ENCODE data around the gene CASP8. TPM values are rescaled to one million over a fixed set of nuclear protein-coding genes. Genes with fewer than 3 reads are reported as not detected.

CASP8 gene
- total and polyA plus RNA-seq, 4 donors, result 4.5 to 15.1 (median 8.7) TPM

- TF ChIP-seq YY1 (IDR thresholded peaks at IDR 0.05), result peak; percentile 18
- no peak for TF ChIP-seq HNF4A (conservative IDR thresholded peaks at IDR 0.05)
- peak; percentile 89 to 95 for TF ChIP-seq JUND (IDR thresholded peaks at IDR 0.05)
- no peak for TF ChIP-seq ZBTB33 (IDR thresholded peaks at IDR 0.05)
- TF ChIP-seq NR2F2 (IDR thresholded peaks at IDR 0.05), result no peak
- TF ChIP-seq FOXA1 (IDR thresholded peaks at IDR 0.05), result no peak
- TF ChIP-seq TAF1 (conservative IDR thresholded peaks at IDR 0.05), result no peak
- TF ChIP-seq RAD21 (IDR thresholded peaks at IDR 0.05), result peak in 1 of 2 donors; percentile 21
- TF ChIP-seq EGR1 (IDR thresholded peaks at IDR 0.05; ENCODE audit: low read depth in 2 of 2), result no peak
- TF ChIP-seq FOXA2 (IDR thresholded peaks at IDR 0.05), result no peak
- TF ChIP-seq GABPA (IDR thresholded peaks at IDR 0.05 in 1 of 2, conservative IDR thresholded peaks at IDR 0.05 in 1 of 2), result peak in 1 of 2 donors; percentile 18
- TF ChIP-seq SP1 (IDR thresholded peaks at IDR 0.05), result no peak
- no peak for TF ChIP-seq RXRA (IDR thresholded peaks at IDR 0.05)
- no peak for TF ChIP-seq CTCF (IDR thresholded peaks at IDR 0.05; ENCODE audit: low read depth, low read length, missing input control)
- peak; percentile 56 for TF ChIP-seq MAX (IDR thresholded peaks at IDR 0.05)
- TF ChIP-seq HNF4G (IDR thresholded peaks at IDR 0.05), result no peak
- TF ChIP-seq REST (IDR thresholded peaks at IDR 0.05), result no peak
- TF ChIP-seq ATF3 (IDR thresholded peaks at IDR 0.05), result no peak
- H3K4me1 ChIP-seq (ENCODE audit: control insufficient read depth in 4 of 4, insufficient read depth in 4 of 4, low read length in 3 of 4), result peaks cover 0 to 4% (median 1%) of the 10 kb centered on the region in 4 donors
These were observed 2.2 kb upstream of the CASP8 start for GRCh38 chr2:201257956-201258665.

More at GRCh38 chr2:201257956-201258665, 2.2 kb upstream of the CASP8 start:
- Histone ChIP-seq H3K9ac (ENCODE audit: low read depth in 1 of 2, low read length in 2 of 2) (peak overlapping the region in 1 of 2 donors; percentile 55), H3K27ac (ENCODE audit: low read depth in 1 of 2, low read length in 2 of 2) (peak overlapping the region; percentile 67 to 75), H3K36me3 (ENCODE audit: control insufficient read depth in 4 of 4, insufficient read depth in 3 of 4, low read depth in 1 of 4, low read length in 3 of 4) (no peaks in the 10 kb centered on the region), H3K27me3 (ENCODE audit: control insufficient read depth in 4 of 4, insufficient read depth in 4 of 4, low read length in 3 of 4) (no peaks in the 10 kb centered on the region), H3K4me3 (ENCODE audit: low read depth in 1 of 3, low read length in 3 of 3) (peak overlapping the region; percentile 35 to 61 (median 45)), H3K9me3 (ENCODE audit: control insufficient read depth in 4 of 4, low read length in 3 of 4) (no peaks in the 10 kb centered on the region)
- 29% methylated on average over 10 of the region's 10 CpGs for WGBS
- peak; percentile 54 for DNase-seq (ENCODE audit: low spot score)
